Stimulated activated CD4-positive, alpha-beta T cell treated with anti-CD3 and anti-CD28 coated beads, Interleukin-4, amount 100 ng/mL, for 48 hours (primary cell): ENCODE results near the gene ZNF281.
"Not testable (repeated sequence)": the region's sequence is repeated elsewhere in the genome, so short reads cannot be mapped to it uniquely, and the experiment has no call there.

Source experiments
- DNase-seq, 2 donors: peaks; one replicate each; pipeline ENCODE4 v3.0.0-alpha.2; 2020; ENCODE audit warnings: low read depth in 2 of 2

ZNF281 gene

GRCh38 chr1:200364091-200364759 lies 45.6 kb downstream of the ZNF281 start:
- no peak for DNase-seq

GRCh38 chr1:200363264-200363933 lies 46.4 kb downstream of the ZNF281 start:
- no peak for DNase-seq

GRCh38 chr1:200362421-200362820 lies 47.4 kb downstream of the ZNF281 start:
- no peak for DNase-seq

- no peak for DNase-seq
Measured at GRCh38 chr1:200359610-200360163, 50.1 kb downstream of the ZNF281 start.

GRCh38 chr1:200357925-200358324 lies 51.9 kb downstream of the ZNF281 start:
- not testable (repeated sequence) for DNase-seq

- DNase-seq, result no peak
Measured at GRCh38 chr1:200355801-200356200, 54.0 kb downstream of the ZNF281 start.
